ENCODE data around the gene MAP3K21. TPM values are rescaled to one million over a fixed set of nuclear protein-coding genes. Genes with fewer than 3 reads are reported as not detected.

MAP3K21 gene
- total and polyA plus RNA-seq, 9 of the 15 experiments (the other 6 are each of a cell fraction or from before 2014, with no cell fraction given), result 0.23 to 0.86 (median 0.49) TPM

DNA sequence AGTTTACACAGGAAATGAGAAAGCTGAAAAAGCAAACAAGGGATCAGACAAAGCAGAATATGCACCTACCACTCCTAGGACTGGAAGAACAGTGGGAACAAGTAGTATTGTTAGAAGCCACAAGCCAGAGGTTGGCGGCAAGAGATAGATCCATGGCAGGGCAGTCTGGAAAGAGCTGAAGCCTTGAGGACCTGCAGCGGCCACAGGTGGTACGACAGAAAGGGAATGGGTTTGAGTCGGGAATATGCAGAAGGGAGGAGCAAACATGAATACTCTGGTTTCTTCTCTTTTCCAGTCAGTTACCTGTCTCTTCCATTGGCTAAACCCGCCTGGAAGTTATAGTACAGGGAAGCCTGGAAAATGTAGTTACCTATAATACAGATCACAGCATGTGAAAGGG is 28.1 kb upstream of the MAP3K21 start (continued):
- no peak for TF ChIP-seq NUFIP1 (IDR thresholded peaks at IDR 0.05; ENCODE audit: partially characterized antibody)
- no peak for TF ChIP-seq ZNF175 (CRISPR knock-in tag; IDR thresholded peaks at IDR 0.05; ENCODE audit: low read depth)
- TF ChIP-seq ZNF239 (CRISPR knock-in tag; IDR thresholded peaks at IDR 0.05), result no peak
- no peak for TF ChIP-seq MLX (CRISPR knock-in tag; conservative IDR thresholded peaks at IDR 0.05)

DNA sequence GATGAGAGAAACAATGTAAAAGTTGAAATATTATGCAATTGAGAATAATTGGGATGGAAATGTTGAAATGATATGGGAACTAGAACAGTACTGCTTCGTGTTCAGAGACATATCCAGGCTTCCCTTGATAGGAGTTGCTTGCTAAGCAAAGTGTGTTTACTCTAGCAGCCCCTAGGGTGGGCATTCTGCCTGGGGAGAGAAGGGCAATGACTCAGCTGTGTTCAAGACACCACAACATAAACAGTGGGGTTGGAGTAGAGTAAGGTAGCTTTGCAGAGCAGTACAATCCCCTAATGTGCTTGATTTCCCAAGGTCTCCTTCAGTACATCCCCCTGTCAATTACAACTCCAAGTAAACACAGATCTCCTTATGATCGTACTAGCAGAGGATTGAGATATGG is 27.2 kb upstream of the MAP3K21 start:
- FAIRE-seq, result no peak
- Histone ChIP-seq H2AFZ (ENCODE audit: low read depth, low read length) (no peak overlapping the region), H3K4me2 (ENCODE audit: insufficient read depth, low read length) (no peak overlapping the region), H3K9me1 (ENCODE audit: control insufficient read depth, insufficient read depth, low read length) (no peaks in the 10 kb centered on the region), H3K36me3 (ENCODE audit: control insufficient read depth, insufficient read depth, low read length) (no peaks in the 10 kb centered on the region), H3K9ac (ENCODE audit: insufficient read depth in 1 of 2, low read depth in 2 of 2, low read length in 2 of 2) (no peak overlapping the region), H3K4me3 (no peak overlapping the region), H3K27ac (ENCODE audit: extremely low read depth, low read depth, low read length) (no peak overlapping the region), H4K20me1 (replicated peaks; ENCODE audit: control insufficient read depth, insufficient read depth, low read length) (no peaks in the 10 kb centered on the region), H3K27me3 (ENCODE audit: control insufficient read depth in 2 of 2, insufficient read depth in 2 of 2, low read length in 2 of 2) (peaks cover 0 to 5% of the 10 kb centered on the region in 2 experiments; a peak in 2 of 5 replicates), H3K79me2 (ENCODE audit: control insufficient read depth, insufficient read depth, low read length) (no peaks in the 10 kb centered on the region), H3K4me1 (replicated peaks in 1 of 2; ENCODE audit: control insufficient read depth in 2 of 2, insufficient read depth in 2 of 2, low read length in 2 of 2) (peaks cover 0 to 3% of the 10 kb centered on the region in 2 experiments; a peak in 1 of 5 replicates), H3K9me3 (replicated peaks; ENCODE audit: control insufficient read depth, insufficient read depth, low read depth, low read length) (no peaks in the 10 kb centered on the region)
- ChIA-PET CTCF (ENCODE audit: low intra/inter-chr PET ratio) (no interaction called here), POLR2A (no interaction called here)
- TF ChIP-seq ZNF766 (CRISPR knock-in tag; conservative IDR thresholded peaks at IDR 0.05) (no peak), RNF2 (IDR thresholded peaks at IDR 0.05) (no peak), CBX1 (IDR thresholded peaks at IDR 0.05; ENCODE audit: low read depth) (no peak), ZNF696 (CRISPR knock-in tag; conservative IDR thresholded peaks at IDR 0.05) (no peak), BACH1 (tag; IDR thresholded peaks at IDR 0.05) (no peak)
- no TSS peak for BruUV-seq (replicated peaks)
- in situ Hi-C loops (cut with MboI), result no loop called here
- intact Hi-C loops (cut with micrococcal nuclease), result loop anchor here (5.0 to 10.0 kb wide), 4 partner anchors 137 to 1004 kb away; no protein-coding TSS in a partner anchor
- WGBS (ENCODE audit: insufficient coverage, low coverage, missing lambda C conversion rate), result 6% methylated on average over 2 of the region's 2 CpGs
- no peak for ATAC-seq
- DNase-seq (ENCODE audit: extremely low read depth in 1 of 4, low spot score in 3 of 4), result no peak
